Measurements from ENCODE around the gene OR2B6.

DNA sequence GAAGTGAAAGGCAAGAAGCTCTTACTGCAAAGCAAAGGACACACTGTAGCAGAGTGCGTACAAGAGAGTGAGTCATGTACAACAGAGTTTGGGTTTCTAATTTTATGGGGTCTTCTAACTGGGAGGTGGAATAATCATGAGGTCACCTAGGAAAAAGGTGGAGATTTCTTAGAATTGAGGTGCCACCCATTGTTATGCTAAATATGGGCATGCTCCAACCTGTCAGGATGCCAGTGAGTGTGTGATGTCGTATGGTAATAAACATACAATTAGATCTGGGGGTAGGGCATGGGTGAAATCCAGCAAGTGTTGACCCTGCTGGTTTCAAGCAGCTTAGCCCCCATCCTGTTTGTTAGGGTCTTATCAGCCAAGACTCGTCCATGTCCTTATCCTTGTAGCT is 46.6 kb downstream of the OR2B6 start:
- no peak for TF ChIP-seq POLR2A (IDR thresholded peaks at IDR 0.05; ENCODE audit: low read length)
- no peak for TF ChIP-seq GATA1 (IDR thresholded peaks at IDR 0.05; ENCODE audit: low read depth, low read length)
